GM20431 (cell line): ENCODE results near the gene CTSL.

Experiments
- in situ Hi-C: fragments of 300-500 bp; cut with MseI, MboI; formaldehyde crosslinking; loops from one replicate; pipeline ENCODE4 v1.15.0; 2020; ENCODE audit warnings: low sequenced_read_pairs; ENCODE audit not compliant: unreplicated experiment

The CTSL gene

GRCh38 chr9:87725900-87726709 lies at the start of gene CTSL:
Gene CTSL (plus strand): TSS chr9:87726119. CDS start chr9:87727604, 1,485 bp downstream.
- in situ Hi-C loops, result no loop called here

DNA sequence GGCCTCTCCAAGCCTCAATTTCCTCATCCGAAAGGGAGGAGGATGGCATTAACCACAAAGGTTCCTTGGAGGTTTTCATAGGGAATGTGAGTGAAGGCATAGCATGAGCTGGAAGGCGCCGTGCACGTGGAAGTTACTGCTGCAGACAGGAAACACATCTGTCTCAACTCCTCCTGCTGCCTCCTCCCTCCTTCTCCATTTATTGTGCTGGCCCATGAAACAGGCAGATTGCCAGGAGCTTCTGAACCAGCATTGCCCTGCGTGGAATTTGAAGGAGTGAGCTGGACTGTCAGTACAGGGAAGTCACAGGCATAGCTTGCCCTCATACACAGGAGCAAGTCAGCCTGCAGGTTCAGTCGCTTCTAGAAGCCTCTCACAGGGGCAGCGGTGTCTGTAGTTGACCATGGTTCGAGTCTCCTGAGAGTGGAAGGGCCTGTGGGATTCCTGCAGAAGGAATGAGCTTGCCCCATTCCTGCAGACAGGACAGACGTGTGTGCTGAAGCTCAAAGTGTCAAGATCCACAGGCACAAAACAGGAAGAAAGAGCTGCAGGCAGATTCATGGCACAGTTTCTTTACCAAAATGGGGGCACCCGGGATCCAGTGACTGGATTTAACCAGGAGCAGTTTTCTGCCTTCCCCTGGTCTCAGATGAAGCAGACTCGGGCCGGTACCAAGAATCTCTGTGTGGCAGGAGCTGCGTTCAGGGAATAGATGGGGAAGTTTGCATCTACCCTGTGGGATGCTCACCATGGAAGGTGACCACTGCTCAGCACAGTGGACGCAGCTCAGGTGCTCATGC lies 48.7 kb upstream of the CTSL start:
- in situ Hi-C loops, result no loop called here

DNA sequence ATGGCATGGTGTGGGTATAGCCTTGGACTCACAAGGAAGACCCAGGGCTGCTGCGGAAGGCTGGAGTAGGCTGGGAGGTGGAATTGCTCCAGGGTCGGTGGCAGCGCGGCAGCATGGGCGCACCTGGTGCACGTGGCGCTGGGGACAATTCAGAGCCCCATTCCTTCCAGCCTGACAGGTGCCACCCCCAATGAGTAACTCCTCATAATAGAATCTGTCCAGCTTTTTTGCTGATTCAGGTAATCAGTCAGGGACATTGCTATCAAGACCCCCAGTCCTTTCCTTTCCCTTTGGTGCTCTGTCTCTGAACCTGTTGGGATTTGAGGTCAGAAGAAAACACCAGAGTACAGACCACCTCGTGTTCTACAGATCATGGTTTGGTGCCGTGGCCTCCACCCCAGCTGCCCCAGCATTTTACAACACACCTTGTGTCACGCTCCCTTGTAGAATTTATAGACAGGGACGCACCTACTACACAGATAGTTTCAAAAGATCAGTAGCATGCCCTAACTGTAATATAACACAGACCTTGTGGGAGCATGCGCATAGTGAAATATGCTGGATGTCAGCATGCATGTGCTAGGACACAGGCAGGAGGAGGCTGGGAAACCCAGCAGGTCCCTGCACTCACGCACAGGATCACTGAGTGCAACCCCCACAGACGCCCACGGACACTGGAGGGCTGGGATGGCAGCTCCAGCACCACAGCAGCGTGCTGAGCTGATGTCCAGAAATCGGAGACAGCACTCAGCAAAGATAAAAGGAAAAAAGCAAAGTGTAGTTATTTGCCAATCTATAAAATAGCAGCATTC lies 47.9 kb upstream of the CTSL start:
- in situ Hi-C loops, result no loop called here

DNA sequence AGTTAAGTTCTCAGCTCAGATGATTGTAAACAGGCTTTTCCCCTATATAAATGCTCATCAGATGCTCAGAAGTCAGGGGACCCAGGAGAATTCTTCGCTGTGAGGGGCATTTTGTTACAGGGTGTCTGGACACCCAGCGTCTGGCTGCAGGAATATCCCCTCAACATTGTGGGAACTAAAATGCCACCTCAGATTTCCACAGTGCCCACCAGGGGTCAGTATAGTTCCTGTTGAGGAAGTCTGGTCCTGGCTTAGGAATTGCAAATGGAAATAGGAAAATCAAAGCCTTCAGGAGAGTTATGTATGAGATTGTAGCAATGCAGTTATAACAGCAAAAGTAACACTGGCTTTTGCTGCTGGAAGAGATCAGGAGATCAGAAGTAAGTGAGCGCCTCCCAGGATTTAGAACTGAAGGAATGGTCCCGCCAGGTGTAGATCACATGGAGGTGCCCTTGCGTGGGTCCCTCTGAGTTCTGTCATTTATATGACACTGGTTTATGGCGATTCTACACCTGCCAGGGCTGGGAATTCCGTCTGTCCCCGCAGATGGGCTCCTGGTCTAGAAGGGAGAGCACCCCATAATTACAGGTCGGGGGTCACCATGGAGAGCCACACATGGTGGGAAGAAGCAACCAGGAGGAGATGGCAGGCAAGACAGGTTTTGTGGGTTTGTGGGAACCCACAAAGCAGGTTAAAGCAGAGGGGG lies 47.1 kb upstream of the CTSL start:
- in situ Hi-C loops, result no loop called here

DNA sequence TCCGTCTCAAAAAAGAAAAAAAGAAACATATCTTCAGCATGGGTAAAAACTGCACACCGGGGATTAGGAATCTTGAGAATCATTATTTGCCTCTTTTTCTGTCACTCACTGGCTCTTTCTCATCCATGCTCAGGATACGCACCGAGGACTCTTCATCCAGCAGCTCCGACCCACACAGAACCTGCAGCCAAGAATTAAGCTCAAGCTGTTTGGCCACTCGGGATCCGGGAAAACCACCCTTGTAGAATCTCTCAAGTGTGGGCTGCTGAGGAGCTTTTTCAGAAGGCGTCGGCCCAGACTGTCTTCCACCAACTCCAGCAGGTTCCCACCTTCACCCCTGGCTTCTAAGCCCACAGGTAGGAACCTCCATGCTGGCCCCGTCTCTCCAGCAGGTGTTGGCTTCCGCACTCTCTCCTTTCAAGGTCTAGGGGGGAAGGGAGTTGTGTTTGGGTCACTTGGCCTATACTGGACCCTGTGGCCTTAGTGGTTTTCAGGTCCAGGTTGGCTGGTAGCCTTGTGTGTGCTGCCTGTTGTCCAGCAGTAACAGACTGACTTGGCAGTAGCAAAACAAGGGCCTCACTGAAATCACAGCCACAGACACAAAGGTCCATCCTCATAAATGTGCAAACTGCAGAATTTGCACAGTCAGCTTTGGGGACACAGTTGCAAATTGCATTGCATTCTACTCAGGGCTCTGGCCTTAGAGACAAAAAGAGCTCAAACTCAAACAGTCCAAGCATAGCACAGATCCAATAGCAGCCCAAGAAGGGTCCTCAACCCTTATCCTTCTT lies 44.5 kb upstream of the CTSL start:
- in situ Hi-C loops, result no loop called here

DNA sequence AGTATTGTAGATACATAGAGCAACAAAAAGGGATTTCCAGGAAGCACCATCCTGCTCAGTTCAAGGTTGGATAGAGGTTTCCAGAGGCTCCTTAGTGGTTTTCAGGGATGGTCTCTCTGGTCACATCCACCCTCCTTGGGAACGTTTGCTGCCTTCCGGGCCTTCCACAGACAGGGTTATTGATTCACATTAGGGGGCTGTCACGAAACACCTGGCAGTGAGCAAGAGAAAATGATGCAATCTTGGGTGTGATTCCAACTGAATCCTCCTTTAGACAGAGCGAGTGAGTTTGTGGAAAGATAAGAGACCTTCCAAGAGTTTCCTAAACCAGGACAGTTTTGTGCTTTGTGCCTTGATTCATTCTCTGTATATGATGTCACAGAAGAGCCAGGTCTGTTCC lies 43.8 kb upstream of the CTSL start:
- in situ Hi-C loops, result no loop called here

- in situ Hi-C loops, result no loop called here
These were observed 43.3 kb upstream of the CTSL start for GRCh38 chr9:87682618-87683017.

DNA sequence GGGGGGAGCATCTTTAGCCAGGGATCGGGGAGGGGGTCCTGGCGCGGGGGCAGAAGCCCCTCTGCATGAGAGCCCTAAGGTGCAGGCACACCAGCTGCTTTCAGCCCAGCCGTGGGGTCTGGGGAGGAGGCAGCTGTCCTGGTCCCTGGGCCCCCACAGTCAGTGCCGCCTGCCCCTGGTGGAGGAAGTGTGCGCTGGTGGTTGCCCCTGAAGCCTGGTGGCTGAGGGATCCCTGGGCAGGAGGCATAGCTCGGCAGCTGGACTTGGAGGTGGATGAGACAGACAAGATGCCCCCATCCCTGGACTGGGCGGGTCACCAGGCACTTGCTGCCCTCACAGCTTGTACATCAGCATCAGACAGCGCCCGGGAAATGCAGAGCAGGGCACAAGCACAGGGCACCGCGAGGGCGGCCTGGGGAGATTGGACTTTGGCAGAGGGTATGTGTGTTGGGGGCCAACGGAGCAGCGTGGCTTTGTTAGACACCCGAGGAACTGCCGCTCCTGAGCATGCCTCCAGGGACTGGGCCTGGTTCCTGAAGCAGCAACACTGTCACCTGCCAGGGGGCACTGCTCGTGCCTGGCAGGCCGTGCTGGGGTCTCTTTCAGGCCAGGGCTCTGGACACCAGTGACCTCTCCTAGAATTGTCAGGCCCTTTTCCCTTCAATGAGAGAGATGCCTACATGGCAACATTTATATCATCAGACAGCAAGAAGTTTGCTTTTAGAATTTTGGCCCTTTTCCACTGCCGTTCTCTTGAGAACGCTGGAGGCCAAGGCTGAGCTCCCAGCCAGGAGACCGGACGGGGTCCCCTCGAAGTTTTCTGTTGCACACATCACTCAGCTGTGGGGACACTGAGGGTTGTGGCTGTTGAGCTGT lies 41.9 kb upstream of the CTSL start:
- in situ Hi-C loops, result no loop called here

DNA sequence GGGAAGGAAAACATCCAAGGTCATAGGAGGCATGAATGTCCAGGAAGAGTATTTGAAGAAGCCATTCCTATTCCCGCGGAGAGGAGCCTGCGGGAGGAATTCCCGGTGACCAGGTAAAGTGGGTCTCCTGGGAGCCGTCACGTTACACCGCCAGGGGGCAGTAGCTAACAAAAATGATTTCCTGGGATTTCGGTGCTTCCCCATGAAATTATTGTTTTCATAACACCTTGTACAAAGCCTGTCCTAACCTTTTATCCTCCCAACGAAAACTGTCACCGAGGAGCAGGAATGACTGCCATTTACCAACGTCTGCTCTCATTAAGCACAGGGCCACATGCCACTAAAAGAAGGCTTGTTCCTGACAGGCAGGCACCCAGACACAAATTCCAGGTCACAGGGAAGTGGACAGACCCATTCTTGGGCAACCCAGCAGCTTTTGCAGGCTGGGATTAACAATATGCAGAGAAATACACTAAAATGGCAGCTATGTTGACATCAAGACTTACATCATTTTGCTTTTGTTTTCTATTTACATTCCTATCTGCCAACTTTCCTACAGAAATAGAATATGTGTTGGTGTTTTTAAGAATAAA lies 41.2 kb upstream of the CTSL start:
- in situ Hi-C loops, result no loop called here

DNA sequence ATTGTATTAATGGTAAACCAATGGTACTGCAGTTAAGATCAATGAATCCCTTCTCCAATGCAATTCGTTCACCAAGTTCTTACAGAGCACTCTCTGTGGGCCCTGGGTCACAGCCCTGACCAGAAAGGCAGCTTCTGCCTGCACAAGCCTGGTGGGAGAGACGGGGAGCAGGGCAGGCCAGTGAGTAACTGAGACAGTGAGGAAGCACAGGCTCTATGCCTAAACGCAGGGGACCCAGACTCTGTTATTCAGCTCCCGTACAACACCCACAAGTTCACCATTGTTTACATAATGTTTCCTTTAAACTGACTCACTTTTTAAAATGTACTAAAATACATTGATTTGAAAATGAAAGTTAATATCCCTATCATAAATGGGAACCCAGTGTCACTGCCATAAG lies 40.5 kb upstream of the CTSL start:
- in situ Hi-C loops, result no loop called here

GRCh38 chr9:87685871-87686519 lies 39.9 kb upstream of the CTSL start:
- in situ Hi-C loops, result no loop called here

- in situ Hi-C loops, result no loop called here
These were observed 39.3 kb upstream of the CTSL start for GRCh38 chr9:87686520-87687090.

DNA sequence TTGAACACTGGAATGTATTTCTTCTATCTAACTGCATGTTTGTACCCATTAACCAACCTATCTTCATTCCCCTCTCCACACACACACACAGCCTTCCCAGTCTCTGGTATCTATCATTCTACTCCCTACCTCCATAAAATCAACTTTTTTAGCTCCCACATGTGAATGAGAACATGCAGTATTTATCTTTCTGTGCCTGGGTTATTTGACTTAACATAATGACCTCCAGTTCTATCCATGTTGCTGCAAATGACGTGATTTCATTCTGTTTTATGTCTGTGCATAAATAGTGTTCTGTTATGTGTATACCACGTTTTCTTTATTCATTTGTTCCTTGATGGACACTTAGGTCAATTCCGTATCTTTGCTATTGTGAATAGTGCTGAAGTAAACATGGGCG lies 38.7 kb upstream of the CTSL start:
- in situ Hi-C loops, result no loop called here

- in situ Hi-C loops, result no loop called here
These were observed 31.6 kb upstream of the CTSL start for GRCh38 chr9:87694236-87694755.

GRCh38 chr9:87695523-87695922 lies 30.4 kb upstream of the CTSL start:
- in situ Hi-C loops, result no loop called here

DNA sequence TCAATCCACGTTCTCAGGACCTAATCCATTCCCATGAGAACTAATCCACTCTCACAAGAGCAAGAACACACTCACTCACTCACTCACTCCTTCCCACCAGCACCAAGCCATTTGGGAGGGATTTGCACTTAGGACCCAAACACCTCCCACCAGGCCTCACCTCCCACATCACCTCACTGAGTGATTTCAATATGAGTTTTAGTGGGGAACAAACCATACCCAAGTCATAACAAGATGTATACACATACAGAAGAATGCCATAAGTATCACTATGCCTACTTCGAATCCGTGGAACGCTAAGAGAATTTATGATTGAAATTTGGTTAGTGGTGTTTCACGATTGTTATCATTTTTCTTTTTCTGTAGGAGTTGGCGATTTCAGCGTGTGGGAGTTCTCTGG lies 29.3 kb upstream of the CTSL start:
- in situ Hi-C loops, result no loop called here
